ENCODE results near the gene C11orf21. TPM values are rescaled to one million over a fixed set of nuclear protein-coding genes. Genes with fewer than 3 reads are reported as not detected.

Gene C11orf21
- total and polyA plus RNA-seq, 2 of the 8 experiments (the other 6 are each of a cell fraction or from before 2014, with no cell fraction given) = not detected

DNA sequence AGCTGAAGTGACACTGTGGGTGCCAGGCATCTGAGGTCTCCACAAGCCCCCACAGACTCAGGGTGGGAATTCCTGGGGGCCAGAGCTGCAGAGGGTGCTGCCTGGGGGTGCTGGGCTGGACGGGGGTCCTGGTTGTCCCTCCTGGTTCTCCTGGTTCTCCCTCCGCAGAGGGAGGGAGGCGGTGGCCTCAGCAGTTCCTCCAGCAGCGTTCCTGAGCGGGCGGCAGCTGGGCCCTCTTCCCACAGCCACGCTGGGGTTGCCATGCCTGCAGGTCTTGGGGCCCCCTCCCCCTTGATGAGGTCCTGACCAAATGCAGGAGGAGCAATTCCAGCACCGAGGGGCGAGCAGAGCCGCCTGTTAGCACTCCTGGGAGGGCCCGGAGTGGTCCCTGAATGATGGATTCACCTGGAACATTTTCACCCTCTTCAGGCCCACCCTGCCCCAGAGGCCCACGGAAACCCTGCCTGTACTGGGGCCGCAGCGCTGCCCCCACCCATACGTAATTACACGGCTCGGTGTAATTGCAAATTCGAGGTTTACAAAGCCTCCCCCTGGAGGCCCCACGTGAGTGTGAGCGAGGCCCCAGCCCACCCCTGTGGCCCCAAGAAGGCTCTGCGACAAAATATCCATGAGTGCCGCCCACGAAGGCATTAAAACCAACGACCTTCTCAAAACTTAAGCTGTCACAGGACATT lies 635 bp downstream of the C11orf21 start (continued):
- TF ChIP-seq HDAC2 (IDR thresholded peaks at IDR 0.05; ENCODE audit: borderline replicate concordance in 1 of 2, low read depth in 2 of 2, low read length in 2 of 2) (no peak), KDM1A (IDR thresholded peaks at IDR 0.05; ENCODE audit: borderline replicate concordance, low read length) (no peak), ZNF274 (IDR thresholded peaks at IDR 0.05; ENCODE audit: borderline replicate concordance, extremely low read depth, low read length) (no peak), CREB1 (IDR thresholded peaks at IDR 0.05) (no peak), JUN (IDR thresholded peaks at IDR 0.05; ENCODE audit: low read depth, low read length) (no peak), GTF2F1 (IDR thresholded peaks at IDR 0.05; ENCODE audit: borderline replicate concordance, low read depth, low read length) (no peak)
- TF ChIP-seq, protein P1, sequence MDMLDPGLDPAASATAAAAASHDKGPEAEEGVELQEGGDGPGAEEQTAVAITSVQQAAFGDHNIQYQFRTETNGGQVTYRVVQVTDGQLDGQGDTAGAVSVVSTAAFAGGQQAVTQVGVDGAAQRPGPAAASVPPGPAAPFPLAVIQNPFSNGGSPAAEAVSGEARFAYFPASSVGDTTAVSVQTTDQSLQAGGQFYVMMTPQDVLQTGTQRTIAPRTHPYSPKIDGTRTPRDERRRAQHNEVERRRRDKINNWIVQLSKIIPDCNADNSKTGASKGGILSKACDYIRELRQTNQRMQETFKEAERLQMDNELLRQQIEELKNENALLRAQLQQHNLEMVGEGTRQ (IDR thresholded peaks at IDR 0.05; ENCODE audit: low read length) = no peak

All from H1 (cell line).